HEK293T (cell line): ENCODE data around the gene ZBTB42.

Source experiments
- CTCF ChIA-PET: fragments of 350-600 bp; formaldehyde crosslinking; extraction: SDS; loops from one replicate; lab custom pipeline; 2021; ENCODE audit warnings: antibody characterized with exemption, inconsistent platforms; lab: Yijun Ruan, JAX
- POLR2A ChIA-PET: fragments of 350-600 bp; formaldehyde crosslinking; extraction: SDS; loops from one replicate; lab custom pipeline; 2020; ENCODE audit warnings: antibody characterized with exemption, inconsistent platforms; lab: Yijun Ruan, JAX
- DNase-seq: peaks from one replicate; pipeline ENCODE4 v3.0.0; 2012; ENCODE audit warnings: mixed read lengths; ENCODE audit errors: extremely low spot score
- ARNT ChIP-seq: fragments of 450-650 bp; IDR thresholded peaks from 2 replicates; pipeline ENCODE4 v1.6.1; 2017; ENCODE audit warnings: mild to moderate bottlenecking
- BHLHE40 ChIP-seq: fragments of 450-650 bp; IDR thresholded peaks from 2 replicates; pipeline ENCODE4 v1.6.1; 2016; ENCODE audit warnings: mild to moderate bottlenecking, moderate library complexity, borderline replicate concordance
- CTBP1 ChIP-seq: fragments of 450-650 bp; IDR thresholded peaks from 2 replicates; pipeline ENCODE4 v1.6.1; 2016; ENCODE audit warnings: borderline replicate concordance
- ELF4 ChIP-seq: fragments of 450-650 bp; IDR thresholded peaks from 2 replicates; pipeline ENCODE4 v1.6.1; 2017; ENCODE audit warnings: antibody characterized with exemption
- FOXA1 ChIP-seq: fragments of 450-650 bp; IDR thresholded peaks from 2 replicates; pipeline ENCODE4 v1.6.1; 2016; ENCODE audit warnings: mild to moderate bottlenecking
- FOXK2 ChIP-seq: fragments of 450-650 bp; IDR thresholded peaks from 2 replicates; pipeline ENCODE4 v1.6.1; 2016; ENCODE audit warnings: mild to moderate bottlenecking
- FOXM1 ChIP-seq: fragments of 450-650 bp; IDR thresholded peaks from 2 replicates; pipeline ENCODE4 v1.6.1; 2017; ENCODE audit warnings: mild to moderate bottlenecking, borderline replicate concordance
- HDGF ChIP-seq: fragments of 450-650 bp; IDR thresholded peaks from 2 replicates; pipeline ENCODE4 v1.6.1; 2017; ENCODE audit warnings: antibody characterized with exemption, borderline replicate concordance
- L3MBTL2 ChIP-seq: fragments of 450-650 bp; conservative IDR thresholded peaks from 2 replicates; pipeline ENCODE4 v1.6.1; 2016; ENCODE audit warnings: mild to moderate bottlenecking
- LEF1 ChIP-seq: fragments of 450-650 bp; IDR thresholded peaks from 2 replicates; pipeline ENCODE4 v1.6.1; 2017; ENCODE audit warnings: mild to moderate bottlenecking, borderline replicate concordance
- NFRKB ChIP-seq: fragments of 450-650 bp; IDR thresholded peaks from 2 replicates; pipeline ENCODE4 v1.6.1; 2016; ENCODE audit warnings: mild to moderate bottlenecking, moderate library complexity
- PKNOX1 ChIP-seq: fragments of 450-650 bp; IDR thresholded peaks from 2 replicates; pipeline ENCODE4 v1.6.1; 2016
- SP1 ChIP-seq: fragments of 450-650 bp; IDR thresholded peaks from 2 replicates; pipeline ENCODE4 v1.6.1; 2017
- SUZ12 ChIP-seq: fragments of 450-650 bp; IDR thresholded peaks from 2 replicates; pipeline ENCODE4 v1.6.1; 2016; ENCODE audit warnings: mild to moderate bottlenecking
- TARDBP ChIP-seq: fragments of 450-650 bp; IDR thresholded peaks from 2 replicates; pipeline ENCODE4 v1.6.1; 2016
- ZNF384 ChIP-seq: fragments of 450-650 bp; IDR thresholded peaks from 2 replicates; pipeline ENCODE4 v1.6.1; 2016

Gene ZBTB42

DNA sequence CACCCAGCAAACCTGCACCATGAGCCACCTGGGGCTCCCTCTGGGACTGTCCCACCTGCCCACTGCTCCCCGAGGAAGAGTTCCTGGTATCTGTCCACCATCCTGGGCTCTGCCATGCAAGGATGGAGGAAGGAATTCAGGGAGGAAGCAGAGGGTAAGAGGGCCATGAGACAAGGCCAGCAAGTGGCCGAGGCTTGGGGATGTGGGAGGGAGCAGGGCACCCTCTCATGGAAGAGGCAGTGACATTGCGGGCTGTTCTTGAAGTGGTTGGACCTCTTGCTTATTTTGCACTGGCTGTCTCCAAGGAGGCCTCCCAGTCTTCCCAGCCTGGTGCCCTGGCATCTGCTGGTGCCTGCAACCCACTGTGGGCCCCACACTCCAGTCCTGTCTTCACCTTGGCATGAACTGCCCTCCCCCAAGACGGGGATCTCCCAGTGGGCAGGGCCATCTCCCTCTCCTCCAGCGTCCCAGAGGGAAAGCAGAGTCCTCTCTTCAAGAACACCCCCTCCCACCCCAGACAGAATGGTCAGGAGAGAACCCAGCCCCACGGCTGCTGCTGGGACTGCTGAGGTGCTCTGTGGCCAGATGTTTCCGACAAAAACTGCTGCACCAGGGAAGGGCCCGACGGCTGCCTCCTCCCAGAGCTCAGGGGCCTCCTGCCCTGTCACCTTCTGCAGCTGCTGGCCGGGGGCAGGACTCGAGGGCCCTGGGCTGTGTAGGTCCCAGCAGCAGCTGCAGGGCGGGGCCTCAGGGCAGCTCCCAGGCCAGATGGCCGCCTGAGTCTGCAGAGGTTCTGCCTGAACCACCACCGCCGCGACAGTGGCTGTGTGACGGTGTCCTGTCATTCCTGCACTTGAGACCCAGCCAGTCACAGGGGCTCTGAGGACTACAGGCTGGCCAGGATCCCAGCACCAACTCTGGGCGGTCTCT lies 3.5 kb upstream of the ZBTB42 start:
- CTCF ChIA-PET: interaction anchor here (0.5 to 0.6 kb wide), 2 partner anchors 573 to 1217 kb away, joined by 3 to 5 read pairs; no protein-coding TSS in a partner anchor
- DNase-seq: no peak
- TF ChIP-seq ARNT (no peak), BHLHE40 (no peak), ELF4 (no peak), LEF1 (no peak), NFRKB (no peak), FOXK2 (no peak)
- POLR2A ChIA-PET: interaction anchor here (1.1 to 1.3 kb wide), 2 partner anchors 20 to 45 kb away, joined by 3 to 4 read pairs; partner anchors contain the start of gene SIVA1

GRCh38 chr14:104798300-104799243 lies 2.3 kb upstream of the ZBTB42 start:
- TF ChIP-seq LEF1 (no peak), CTBP1 (no peak), ZNF384 (no peak), SUZ12 (no peak), BHLHE40 (no peak), HDGF (no peak), FOXA1 (no peak), NFRKB (no peak), ELF4 (no peak), TARDBP (no peak), ARNT (no peak), FOXK2 (no peak), L3MBTL2 (no peak), SP1 (no peak), PKNOX1 (no peak), FOXM1 (no peak)
- POLR2A ChIA-PET: interaction anchor here (1.0 to 1.1 kb wide), 2 partner anchors 46 kb away, joined by 3 read pairs; partner anchors contain the start of gene SIVA1
- DNase-seq: no peak
- CTCF ChIA-PET: no interaction called here

- ChIA-PET CTCF (no interaction called here), POLR2A (interaction anchor here (1.0 to 1.6 kb wide), 2 partner anchors 46 to 47 kb away, joined by 3 to 5 read pairs; partner anchors contain the start of gene SIVA1)
- no peak for DNase-seq
- TF ChIP-seq LEF1 (no peak), TARDBP (no peak), FOXA1 (no peak), SP1 (no peak), PKNOX1 (no peak), SUZ12 (no peak)
Measured at GRCh38 chr14:104799244-104800014, 1.5 kb upstream of the ZBTB42 start.

DNA sequence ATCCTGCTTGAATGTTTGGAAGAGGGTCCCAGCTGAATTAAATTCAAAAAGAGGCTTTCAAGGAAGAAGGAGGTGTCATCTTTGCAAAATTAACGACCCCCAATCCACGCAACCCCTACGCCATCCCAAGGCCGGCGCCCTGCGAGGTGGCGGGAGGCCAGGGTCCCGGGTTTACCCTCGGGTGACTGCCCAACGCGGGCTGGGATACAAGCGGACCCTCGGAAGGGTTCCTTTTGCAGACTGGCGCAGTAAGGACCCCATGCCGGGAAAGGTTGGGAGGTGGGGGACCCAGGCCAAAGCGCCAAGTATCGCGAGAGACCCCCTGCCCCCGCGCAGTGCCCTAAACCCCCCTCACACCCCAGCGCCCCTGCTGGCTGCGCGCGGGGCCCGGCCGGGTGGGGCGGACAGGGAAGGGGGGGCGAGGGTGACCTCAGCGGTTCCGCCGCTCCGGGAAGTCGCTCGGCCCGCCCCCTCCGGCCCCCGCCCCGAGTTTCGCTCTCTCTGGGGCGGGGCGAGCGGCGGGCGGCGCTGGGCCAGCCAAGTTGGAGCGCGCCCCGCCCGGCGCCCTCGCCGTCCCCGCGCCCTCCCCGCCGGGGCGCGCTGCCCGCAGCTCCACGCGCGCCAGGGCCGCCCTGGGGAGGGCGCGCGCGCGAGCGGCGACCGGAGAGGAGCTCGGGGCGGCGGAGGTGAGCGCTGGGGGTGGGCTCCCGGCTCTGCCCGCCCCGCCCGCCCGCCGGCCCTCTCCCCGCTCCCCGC lies 708 bp upstream of the ZBTB42 start:
- peak; percentile 64 for DNase-seq
- ChIA-PET POLR2A (interaction anchor here (0.9 to 1.6 kb wide), 3 partner anchors 13 to 49 kb away, joined by 3 to 5 read pairs (median 4); partner anchors contain the start of gene SIVA1), CTCF (interaction anchor here (1.0 kb wide), 1 partner anchor 27 kb away, joined by 3 read pairs; no protein-coding TSS in a partner anchor)
- no peak for TF ChIP-seq HDGF
- TF ChIP-seq SP1: no peak
- TF ChIP-seq CTBP1: no peak
- TF ChIP-seq PKNOX1: no peak
- TF ChIP-seq TARDBP: no peak
- TF ChIP-seq FOXM1: no peak; the same call in 1 of the 2 replicates
- TF ChIP-seq BHLHE40: no peak
- no peak for TF ChIP-seq ELF4
- TF ChIP-seq ARNT: no peak
- TF ChIP-seq NFRKB: no peak
- TF ChIP-seq ZNF384: no peak
- no peak for TF ChIP-seq SUZ12
